Cardiac muscle cell (in vitro differentiated cells and primary cell): ENCODE measurements around the gene RCE1. TPM values are rescaled to one million over a fixed set of nuclear protein-coding genes. Genes with fewer than 3 reads are reported as not detected.
A peak's percentile ranks its signal among the peaks of the same experiment; 100 is the strongest.

ENCODE experiments used
- DNase-seq, 2 donors: peaks; one replicate each; pipeline versions ENCODE4 v3.0.0 to v3.0.0-alpha.2; 2010 to 2017; ENCODE audit warnings: low read depth in 1 of 2, low spot score in 1 of 2
- H3K27ac ChIP-seq: fragments of 200-600 bp; sonication (generic); 2 replicates; pipeline ENCODE4 v1.5.1; 2016
- H3K27me3 ChIP-seq: fragments of 200-600 bp; sonication (generic); 2 replicates; pipeline ENCODE4 v1.6.0; 2016; ENCODE audit warnings: control low read depth
- H3K36me3 ChIP-seq: fragments of 200-600 bp; sonication (generic); 2 replicates; pipeline ENCODE4 v1.5.1; 2016; ENCODE audit warnings: control low read depth
- H3K4me1 ChIP-seq: fragments of 200-600 bp; sonication (generic); 2 replicates; pipeline ENCODE4 v1.8.1; 2017; ENCODE audit warnings: low read depth, mild to moderate bottlenecking, mixed run types
- H3K4me3 ChIP-seq: fragments of 200-600 bp; sonication (generic); 2 replicates; pipeline ENCODE4 v1.5.1; 2016; ENCODE audit warnings: mild to moderate bottlenecking
- H3K9me3 ChIP-seq: fragments of 200-600 bp; sonication (generic); 2 replicates; pipeline ENCODE4 v1.5.1; 2017; ENCODE audit warnings: low read depth, mild to moderate bottlenecking, control low read depth
- polyA plus RNA-seq: library from polyadenylated mRNA; unstranded; fragments of >200 nt; fragmentation: Nextera tagmentation; extraction: Ambion mirVana; gene quantifications from 2 replicates; pipeline ENCODE4 v1.2.1, GENCODE V29; 2016
- total RNA-seq: library from RNA; depleted of rRNA; stranded (reverse); fragments of >200 nt; gene quantifications from 2 replicates; pipeline ENCODE4 v1.2.3, GENCODE V29; 2016
- TF ChIP-seq, protein P1 (sequence below): IDR thresholded peaks from 2 replicates; pipeline ENCODE4 v1.5.1; 2012; ENCODE audit warnings: low read depth, mild to moderate bottlenecking, low read length

The RCE1 gene
- total and polyA plus RNA-seq, 2 experiments from 2014 or later, result 19.9 to 24.4 TPM

DNA sequence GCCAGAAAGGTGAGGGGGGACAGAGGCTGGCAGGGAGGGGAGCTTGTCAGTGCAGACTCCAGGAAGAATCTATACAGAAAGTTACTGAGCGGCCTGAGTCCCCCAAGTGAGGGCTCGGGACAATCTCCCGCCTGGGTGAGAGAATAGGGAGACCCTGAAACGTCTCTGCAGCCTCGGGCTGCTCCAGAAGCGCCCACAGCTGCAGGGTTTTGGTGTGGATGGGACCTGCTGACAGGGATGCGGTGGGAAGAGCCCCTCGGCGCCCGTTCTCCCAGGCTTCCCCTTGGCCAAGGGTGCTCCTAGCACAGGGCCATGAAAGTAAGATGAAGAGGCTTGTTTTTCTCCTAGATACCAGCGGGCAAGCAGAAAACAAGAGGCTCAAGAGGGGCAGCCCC, 743 bp upstream of the RCE1 start:
- Histone ChIP-seq H3K36me3 (peaks cover 5% of the 10 kb centered on the region), H3K4me1 (peaks cover 11% of the 10 kb centered on the region), H3K27ac (peak overlapping the region; percentile 95), H3K27me3 (no peaks in the 10 kb centered on the region), H3K4me3 (peak overlapping the region; percentile 77), H3K9me3 (no peaks in the 10 kb centered on the region)
- TF ChIP-seq, protein P1, sequence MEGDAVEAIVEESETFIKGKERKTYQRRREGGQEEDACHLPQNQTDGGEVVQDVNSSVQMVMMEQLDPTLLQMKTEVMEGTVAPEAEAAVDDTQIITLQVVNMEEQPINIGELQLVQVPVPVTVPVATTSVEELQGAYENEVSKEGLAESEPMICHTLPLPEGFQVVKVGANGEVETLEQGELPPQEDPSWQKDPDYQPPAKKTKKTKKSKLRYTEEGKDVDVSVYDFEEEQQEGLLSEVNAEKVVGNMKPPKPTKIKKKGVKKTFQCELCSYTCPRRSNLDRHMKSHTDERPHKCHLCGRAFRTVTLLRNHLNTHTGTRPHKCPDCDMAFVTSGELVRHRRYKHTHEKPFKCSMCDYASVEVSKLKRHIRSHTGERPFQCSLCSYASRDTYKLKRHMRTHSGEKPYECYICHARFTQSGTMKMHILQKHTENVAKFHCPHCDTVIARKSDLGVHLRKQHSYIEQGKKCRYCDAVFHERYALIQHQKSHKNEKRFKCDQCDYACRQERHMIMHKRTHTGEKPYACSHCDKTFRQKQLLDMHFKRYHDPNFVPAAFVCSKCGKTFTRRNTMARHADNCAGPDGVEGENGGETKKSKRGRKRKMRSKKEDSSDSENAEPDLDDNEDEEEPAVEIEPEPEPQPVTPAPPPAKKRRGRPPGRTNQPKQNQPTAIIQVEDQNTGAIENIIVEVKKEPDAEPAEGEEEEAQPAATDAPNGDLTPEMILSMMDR, result no peak
- no peak for DNase-seq

DNA sequence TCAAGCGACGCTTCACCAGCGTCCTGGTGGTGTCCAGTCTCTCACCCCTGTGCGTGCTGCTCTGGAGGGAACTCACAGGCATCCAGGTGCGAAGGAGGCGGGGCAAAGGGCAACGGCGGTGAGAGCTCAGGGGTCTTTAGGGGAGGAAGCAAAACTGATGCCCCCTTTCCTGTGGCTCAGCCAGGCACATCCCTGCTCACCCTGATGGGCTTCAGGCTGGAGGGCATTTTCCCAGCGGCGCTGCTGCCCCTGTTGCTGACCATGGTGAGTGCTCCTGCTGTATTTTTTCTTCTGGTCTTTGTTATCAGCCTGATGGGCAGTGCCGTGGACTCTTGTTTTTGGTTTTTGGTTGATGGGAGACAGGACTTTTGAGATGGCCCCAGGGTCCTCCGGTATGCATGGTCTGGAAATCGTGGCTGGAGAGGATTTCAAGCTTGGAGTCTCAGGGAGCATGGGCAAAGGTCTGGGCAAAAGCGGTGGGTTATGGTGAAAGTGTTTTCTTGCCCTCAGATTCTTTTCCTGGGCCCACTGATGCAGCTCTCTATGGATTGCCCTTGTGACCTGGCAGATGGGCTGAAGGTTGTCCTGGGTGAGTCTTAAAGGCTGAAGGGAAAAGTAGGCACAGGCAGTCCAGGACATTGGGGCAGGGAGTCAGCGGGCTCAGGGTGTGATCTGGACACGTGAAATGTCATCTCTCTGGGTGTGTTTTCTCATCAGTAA, 695 bp downstream of the RCE1 start:
- Histone ChIP-seq H3K4me1 (peaks cover 11% of the 10 kb centered on the region), H3K9me3 (no peaks in the 10 kb centered on the region), H3K36me3 (peaks cover 5% of the 10 kb centered on the region), H3K27ac (peak overlapping the region; percentile 95), H3K27me3 (no peaks in the 10 kb centered on the region), H3K4me3 (peak overlapping the region; percentile 77)
- TF ChIP-seq, protein P1, result no peak
- no peak for DNase-seq

DNA sequence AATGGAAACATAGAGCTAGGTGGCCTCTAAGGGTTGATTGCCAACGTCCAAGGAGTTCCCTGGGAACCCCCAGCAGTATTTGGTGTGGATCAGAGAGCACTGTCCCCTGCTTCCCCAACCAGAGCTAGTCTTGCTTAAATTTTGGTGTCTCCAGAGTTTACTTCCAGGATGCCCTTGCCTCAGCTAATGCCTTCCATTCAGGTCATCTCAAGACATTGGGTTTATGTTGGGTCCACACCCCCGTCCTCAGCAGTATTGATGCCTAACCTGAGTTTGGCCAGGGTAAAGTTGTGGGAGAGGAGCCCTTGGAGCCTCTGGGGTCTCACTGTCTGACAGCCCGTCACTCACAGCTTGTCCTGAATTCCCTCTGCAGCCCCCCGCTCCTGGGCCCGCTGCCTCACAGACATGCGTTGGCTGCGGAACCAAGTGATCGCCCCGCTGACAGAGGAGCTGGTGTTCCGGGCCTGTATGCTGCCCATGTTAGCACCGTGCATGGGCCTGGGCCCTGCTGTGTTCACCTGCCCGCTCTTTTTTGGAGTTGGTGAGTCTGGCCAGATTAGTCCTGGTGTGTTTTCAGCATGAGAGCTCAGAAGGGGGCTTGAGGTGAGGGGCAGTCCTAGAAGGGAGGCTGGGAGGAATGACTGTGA, 1.4 kb downstream of the RCE1 start:
- no peaks in the 10 kb centered on the region for H3K9me3 ChIP-seq
- no peak overlapping the region for H3K4me3 ChIP-seq
- H3K27ac ChIP-seq, result no peak overlapping the region
- DNase-seq, result no peak
- peaks cover 5% of the 10 kb centered on the region for H3K36me3 ChIP-seq
- H3K27me3 ChIP-seq, result no peaks in the 10 kb centered on the region
- TF ChIP-seq, protein P1, result no peak
- H3K4me1 ChIP-seq, result peaks cover 11% of the 10 kb centered on the region

DNA sequence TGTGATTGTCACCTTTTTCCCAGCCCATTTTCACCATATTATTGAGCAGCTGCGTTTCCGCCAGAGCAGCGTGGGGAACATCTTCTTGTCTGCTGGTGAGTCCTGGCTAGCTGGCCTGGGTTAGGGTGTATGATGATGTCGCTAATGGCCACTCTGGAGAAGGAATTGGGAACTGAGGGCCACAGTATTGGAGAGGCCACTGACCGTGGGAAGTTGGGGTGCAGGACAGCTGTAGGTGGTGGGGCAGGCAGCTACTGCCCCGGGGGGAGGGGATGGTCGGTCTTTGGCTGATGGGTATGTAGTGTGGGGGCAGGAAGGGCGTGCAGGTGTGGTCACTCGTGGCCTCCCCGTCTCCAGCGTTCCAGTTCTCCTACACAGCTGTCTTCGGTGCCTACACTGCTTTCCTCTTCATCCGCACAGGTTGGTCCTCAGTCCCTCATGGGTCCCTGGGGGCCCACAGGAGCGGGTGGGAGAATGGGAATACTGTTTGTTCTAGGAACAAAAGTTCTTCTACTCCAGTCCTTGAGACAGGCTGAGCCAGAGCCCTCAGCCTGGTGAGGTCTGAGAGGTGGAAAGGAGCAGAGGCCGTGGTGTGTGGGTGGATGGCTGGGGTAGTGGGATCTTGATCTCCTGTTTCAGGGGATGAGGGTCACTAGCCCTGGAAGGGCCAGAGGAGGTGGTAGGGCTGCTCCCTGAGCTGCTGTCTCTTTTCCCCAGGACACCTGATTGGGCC, 2.1 kb downstream of the RCE1 start:
- no peak overlapping the region for H3K27ac ChIP-seq
- peaks cover 5% of the 10 kb centered on the region for H3K36me3 ChIP-seq
- DNase-seq, result no peak
- no peaks in the 10 kb centered on the region for H3K9me3 ChIP-seq
- H3K27me3 ChIP-seq, result no peaks in the 10 kb centered on the region
- H3K4me1 ChIP-seq, result peaks cover 11% of the 10 kb centered on the region
- H3K4me3 ChIP-seq, result no peak overlapping the region
- TF ChIP-seq, protein P1, result no peak

DNA sequence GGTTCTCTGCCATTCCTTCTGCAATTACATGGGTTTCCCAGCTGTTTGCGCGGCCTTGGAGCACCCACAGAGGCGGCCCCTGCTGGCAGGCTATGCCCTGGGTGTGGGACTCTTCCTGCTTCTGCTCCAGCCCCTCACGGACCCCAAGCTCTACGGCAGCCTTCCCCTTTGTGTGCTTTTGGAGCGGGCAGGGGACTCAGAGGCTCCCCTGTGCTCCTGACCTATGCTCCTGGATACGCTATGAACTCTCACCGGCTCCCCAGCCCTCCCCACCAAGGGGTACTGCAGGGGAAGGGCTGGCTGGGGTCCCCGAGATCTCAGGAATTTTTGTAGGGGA, 2.6 kb downstream of the RCE1 start:
- Histone ChIP-seq H3K27ac (no peak overlapping the region), H3K36me3 (peaks cover 5% of the 10 kb centered on the region), H3K9me3 (no peaks in the 10 kb centered on the region), H3K4me1 (peaks cover 11% of the 10 kb centered on the region), H3K27me3 (no peaks in the 10 kb centered on the region), H3K4me3 (no peak overlapping the region)
- TF ChIP-seq, protein P1, result no peak
- no peak for DNase-seq
